Measurements from ENCODE around the gene TFPT. TPM values are rescaled to one million over a fixed set of nuclear protein-coding genes. Genes with fewer than 3 reads are reported as not detected.

TFPT gene
- total and polyA plus RNA-seq, 4 donors: 2.4 to 5.6 (median 4.2) TPM

- WGBS: 90% methylated on average over 7 of the region's 7 CpGs
- no peaks in the 10 kb centered on the region for H3K9me3 ChIP-seq (ENCODE audit: control insufficient read depth in 4 of 4, low read length in 3 of 4)
- no peaks in the 10 kb centered on the region for H3K27me3 ChIP-seq (ENCODE audit: control insufficient read depth in 4 of 4, insufficient read depth in 4 of 4, low read length in 3 of 4)
- H3K27ac ChIP-seq (ENCODE audit: low read depth in 1 of 2, low read length in 2 of 2): no peak overlapping the region
- no peak overlapping the region for H3K9ac ChIP-seq (ENCODE audit: low read depth in 1 of 2, low read length in 2 of 2)
- H3K4me1 ChIP-seq (ENCODE audit: control insufficient read depth in 4 of 4, insufficient read depth in 4 of 4, low read length in 3 of 4): peaks cover 0 to 13% (median under 1%) of the 10 kb centered on the region in 4 donors
- DNase-seq (ENCODE audit: low spot score): no peak
- TF ChIP-seq HNF4A (conservative IDR thresholded peaks at IDR 0.05) (no peak), ATF3 (IDR thresholded peaks at IDR 0.05) (no peak), NR2F2 (IDR thresholded peaks at IDR 0.05) (no peak), RAD21 (IDR thresholded peaks at IDR 0.05) (no peak), FOXA2 (IDR thresholded peaks at IDR 0.05) (no peak), ZBTB33 (IDR thresholded peaks at IDR 0.05) (no peak), HNF4G (IDR thresholded peaks at IDR 0.05) (no peak), EGR1 (IDR thresholded peaks at IDR 0.05; ENCODE audit: low read depth in 2 of 2) (no peak), SP1 (IDR thresholded peaks at IDR 0.05) (no peak), TAF1 (conservative IDR thresholded peaks at IDR 0.05) (no peak), FOXA1 (IDR thresholded peaks at IDR 0.05) (no peak), CTCF (IDR thresholded peaks at IDR 0.05; ENCODE audit: low read depth, low read length, missing input control) (no peak), RXRA (IDR thresholded peaks at IDR 0.05) (no peak)
- no peak overlapping the region for H3K4me3 ChIP-seq (ENCODE audit: low read depth in 1 of 3, low read length in 3 of 3)
- H3K36me3 ChIP-seq (ENCODE audit: control insufficient read depth in 4 of 4, insufficient read depth in 3 of 4, low read depth in 1 of 4, low read length in 3 of 4): peaks cover 14 to 49% (median 18%) of the 10 kb centered on the region in 4 donors
These were observed 7.0 kb downstream of the TFPT start for GRCh38 chr19:54108496-54108895.

- H3K9ac ChIP-seq (ENCODE audit: low read depth in 1 of 2, low read length in 2 of 2): no peak overlapping the region
- no peak for DNase-seq (ENCODE audit: low spot score)
- peaks cover 14 to 47% (median 18%) of the 10 kb centered on the region in 4 donors for H3K36me3 ChIP-seq (ENCODE audit: control insufficient read depth in 4 of 4, insufficient read depth in 3 of 4, low read depth in 1 of 4, low read length in 3 of 4)
- 87% methylated on average over 21 of the region's 21 CpGs for WGBS
- H3K27ac ChIP-seq (ENCODE audit: low read depth in 1 of 2, low read length in 2 of 2): no peak overlapping the region
- TF ChIP-seq GABPA (IDR thresholded peaks at IDR 0.05 in 1 of 2, conservative IDR thresholded peaks at IDR 0.05 in 1 of 2) (no peak), ZBTB33 (IDR thresholded peaks at IDR 0.05) (no peak), RAD21 (IDR thresholded peaks at IDR 0.05) (no peak), CTCF (IDR thresholded peaks at IDR 0.05; ENCODE audit: low read depth, low read length, missing input control) (no peak), TAF1 (conservative IDR thresholded peaks at IDR 0.05) (no peak), JUND (IDR thresholded peaks at IDR 0.05) (no peak), ATF3 (IDR thresholded peaks at IDR 0.05) (no peak), MAX (IDR thresholded peaks at IDR 0.05) (no peak), FOXA1 (IDR thresholded peaks at IDR 0.05) (no peak)
- no peak overlapping the region for H3K4me3 ChIP-seq (ENCODE audit: low read depth in 1 of 3, low read length in 3 of 3)
- H3K27me3 ChIP-seq (ENCODE audit: control insufficient read depth in 4 of 4, insufficient read depth in 4 of 4, low read length in 3 of 4): no peaks in the 10 kb centered on the region
- H3K4me1 ChIP-seq (ENCODE audit: control insufficient read depth in 4 of 4, insufficient read depth in 4 of 4, low read length in 3 of 4): peaks cover 0 to 18% (median 6%) of the 10 kb centered on the region in 4 donors
- no peaks in the 10 kb centered on the region for H3K9me3 ChIP-seq (ENCODE audit: control insufficient read depth in 4 of 4, low read length in 3 of 4)
These were observed 7.5 kb downstream of the TFPT start for GRCh38 chr19:54107876-54108490.
